BE2C (cell line): ENCODE data around the gene CSF2RB.

Source experiments
- DNase-seq: peaks from one replicate; pipeline ENCODE4 v3.0.0-alpha.2; 2020
- H3K27me3 ChIP-seq: fragments of 250-450 bp; sonication (Bioruptor Pico); 2 replicates; pipeline ENCODE4 v1.5.1; 2020; ENCODE audit warnings: mild to moderate bottlenecking
- H3K36me3 ChIP-seq: fragments of 250-450 bp; sonication (Bioruptor Pico); 2 replicates; pipeline ENCODE4 v1.5.1; 2020; ENCODE audit warnings: mild to moderate bottlenecking
- H3K4me1 ChIP-seq: fragments of 250-450 bp; sonication (Bioruptor Pico); 2 replicates; pipeline ENCODE4 v1.5.1; 2020
- H3K4me3 ChIP-seq: 2 replicates; pipeline ENCODE4 v1.5.1; 2011; ENCODE audit warnings: low read depth, low read length
- H3K9me3 ChIP-seq: fragments of 250-450 bp; sonication (Bioruptor Pico); 2 replicates; pipeline ENCODE4 v1.5.1; 2020
- TF ChIP-seq, protein P1 (sequence below): IDR thresholded peaks from 2 replicates; pipeline ENCODE4 v1.5.1; 2012; ENCODE audit warnings: mild to moderate bottlenecking, low read depth, low read length

CSF2RB gene

DNA sequence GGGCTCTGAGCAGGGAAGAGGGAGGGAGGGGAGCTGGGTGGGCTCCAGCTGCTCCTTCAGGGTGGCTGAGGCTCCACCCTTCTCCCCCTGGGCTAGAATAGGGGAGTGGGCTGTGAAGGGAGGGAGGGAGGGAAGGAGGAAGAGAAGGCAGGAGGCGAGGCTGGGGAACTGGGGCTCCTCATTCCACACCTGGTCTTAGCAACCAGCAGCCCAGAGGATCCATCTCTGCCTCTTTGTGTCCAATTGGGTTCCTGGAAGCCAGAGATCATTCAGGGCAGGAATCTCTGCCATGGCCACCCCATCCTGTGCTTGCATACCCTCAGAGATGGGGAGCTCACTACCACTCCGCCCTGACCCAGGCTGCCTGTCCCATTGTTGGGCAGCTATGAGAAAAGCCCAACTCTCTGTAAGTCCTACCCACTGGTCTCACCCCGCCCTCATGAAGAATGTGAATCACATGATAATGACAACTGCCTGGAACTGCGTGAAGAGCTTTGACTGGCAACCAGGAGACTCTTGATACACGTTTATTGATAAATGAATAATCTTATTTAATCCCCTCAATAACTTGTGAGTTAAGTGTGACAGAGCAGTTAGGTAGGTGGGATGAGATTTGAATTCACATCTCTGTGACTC lies 44.8 kb upstream of the CSF2RB start:
- TF ChIP-seq, protein P1, sequence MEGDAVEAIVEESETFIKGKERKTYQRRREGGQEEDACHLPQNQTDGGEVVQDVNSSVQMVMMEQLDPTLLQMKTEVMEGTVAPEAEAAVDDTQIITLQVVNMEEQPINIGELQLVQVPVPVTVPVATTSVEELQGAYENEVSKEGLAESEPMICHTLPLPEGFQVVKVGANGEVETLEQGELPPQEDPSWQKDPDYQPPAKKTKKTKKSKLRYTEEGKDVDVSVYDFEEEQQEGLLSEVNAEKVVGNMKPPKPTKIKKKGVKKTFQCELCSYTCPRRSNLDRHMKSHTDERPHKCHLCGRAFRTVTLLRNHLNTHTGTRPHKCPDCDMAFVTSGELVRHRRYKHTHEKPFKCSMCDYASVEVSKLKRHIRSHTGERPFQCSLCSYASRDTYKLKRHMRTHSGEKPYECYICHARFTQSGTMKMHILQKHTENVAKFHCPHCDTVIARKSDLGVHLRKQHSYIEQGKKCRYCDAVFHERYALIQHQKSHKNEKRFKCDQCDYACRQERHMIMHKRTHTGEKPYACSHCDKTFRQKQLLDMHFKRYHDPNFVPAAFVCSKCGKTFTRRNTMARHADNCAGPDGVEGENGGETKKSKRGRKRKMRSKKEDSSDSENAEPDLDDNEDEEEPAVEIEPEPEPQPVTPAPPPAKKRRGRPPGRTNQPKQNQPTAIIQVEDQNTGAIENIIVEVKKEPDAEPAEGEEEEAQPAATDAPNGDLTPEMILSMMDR = no peak
- peaks cover 3% of the 10 kb centered on the region; the same call in 1 of the 2 replicates for H3K27me3 ChIP-seq
- no peaks in the 10 kb centered on the region for H3K9me3 ChIP-seq
- no peak for DNase-seq
- H3K4me3 ChIP-seq = no peak overlapping the region
- H3K4me1 ChIP-seq = no peaks in the 10 kb centered on the region; the same call in 1 of the 2 replicates
- no peaks in the 10 kb centered on the region for H3K36me3 ChIP-seq

DNA sequence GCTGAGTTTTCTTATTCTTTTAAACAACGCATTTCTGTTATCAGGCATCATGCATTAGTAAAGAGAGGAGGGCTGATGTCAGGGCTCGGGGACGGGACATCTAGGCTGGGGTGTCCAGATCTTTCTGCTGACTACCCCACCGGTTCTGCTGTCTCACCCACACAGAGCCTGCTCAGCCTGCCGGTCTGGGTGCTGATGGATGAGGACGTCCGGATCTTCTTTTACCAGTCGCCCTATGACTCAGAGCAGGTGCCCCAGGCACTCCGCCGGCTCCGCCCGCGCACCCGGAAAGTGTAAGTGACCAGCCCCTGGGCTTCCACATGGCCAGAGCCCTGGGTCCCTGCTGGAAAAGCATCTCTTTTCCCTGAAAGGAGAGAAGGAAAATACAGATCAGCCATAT lies 43.2 kb upstream of the CSF2RB start:
- DNase-seq = peak; percentile 60
- H3K9me3 ChIP-seq = no peaks in the 10 kb centered on the region
- no peaks in the 10 kb centered on the region for H3K36me3 ChIP-seq
- peaks cover 3% of the 10 kb centered on the region; the same call in 1 of the 2 replicates for H3K27me3 ChIP-seq
- no peak overlapping the region for H3K4me3 ChIP-seq
- TF ChIP-seq, protein P1 = no peak
- H3K4me1 ChIP-seq = no peaks in the 10 kb centered on the region; the same call in 1 of the 2 replicates

DNA sequence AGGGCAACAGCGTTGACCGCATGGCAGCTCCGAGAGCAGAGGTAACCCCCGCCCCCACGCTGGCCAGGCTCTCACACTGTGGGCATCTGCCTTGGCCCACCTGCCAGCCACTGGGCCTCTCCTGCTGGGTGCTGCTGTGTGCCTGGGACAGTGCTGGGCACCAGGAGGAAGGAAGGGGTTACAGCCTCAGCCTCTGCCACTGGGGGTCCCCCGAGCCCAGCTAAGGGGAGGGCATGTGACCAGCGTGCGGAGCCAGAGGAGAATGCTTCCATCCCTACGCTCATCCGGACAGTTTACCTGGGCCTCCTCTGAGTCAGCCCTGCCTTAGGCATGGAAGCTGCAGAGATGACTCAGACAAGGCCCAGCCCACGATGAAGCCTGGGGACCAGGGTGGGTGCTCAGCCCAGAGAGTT lies 41.8 kb upstream of the CSF2RB start:
- DNase-seq = no peak
- Histone ChIP-seq H3K9me3 (no peaks in the 10 kb centered on the region), H3K4me3 (no peak overlapping the region), H3K36me3 (no peaks in the 10 kb centered on the region), H3K27me3 (peaks cover 3% of the 10 kb centered on the region; the same call in 1 of the 2 replicates), H3K4me1 (no peaks in the 10 kb centered on the region; the same call in 1 of the 2 replicates)
- TF ChIP-seq, protein P1 = no peak

DNA sequence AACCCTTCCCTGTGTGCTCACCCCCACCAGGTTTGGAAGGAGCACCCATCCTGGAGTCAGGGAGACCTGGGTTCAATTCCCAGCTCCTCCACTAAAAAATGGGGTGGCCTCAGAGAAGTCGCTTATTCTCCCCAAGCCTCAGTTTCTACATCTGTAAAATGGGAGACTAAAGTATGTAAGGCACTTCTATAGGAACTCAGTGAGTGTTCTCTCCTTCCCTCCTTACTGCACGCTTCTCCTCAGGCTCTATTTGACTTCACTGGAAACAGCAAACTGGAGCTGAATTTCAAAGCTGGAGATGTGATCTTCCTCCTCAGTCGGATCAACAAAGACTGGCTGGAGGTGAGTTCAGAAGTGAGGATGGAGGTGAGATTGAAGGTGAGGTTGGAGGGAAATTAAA lies 41.3 kb upstream of the CSF2RB start:
- no peak for DNase-seq
- Histone ChIP-seq H3K9me3 (no peaks in the 10 kb centered on the region), H3K36me3 (no peaks in the 10 kb centered on the region), H3K4me1 (no peaks in the 10 kb centered on the region; the same call in 1 of the 2 replicates), H3K4me3 (no peak overlapping the region), H3K27me3 (peaks cover 3% of the 10 kb centered on the region; the same call in 1 of the 2 replicates)
- TF ChIP-seq, protein P1 = no peak

DNA sequence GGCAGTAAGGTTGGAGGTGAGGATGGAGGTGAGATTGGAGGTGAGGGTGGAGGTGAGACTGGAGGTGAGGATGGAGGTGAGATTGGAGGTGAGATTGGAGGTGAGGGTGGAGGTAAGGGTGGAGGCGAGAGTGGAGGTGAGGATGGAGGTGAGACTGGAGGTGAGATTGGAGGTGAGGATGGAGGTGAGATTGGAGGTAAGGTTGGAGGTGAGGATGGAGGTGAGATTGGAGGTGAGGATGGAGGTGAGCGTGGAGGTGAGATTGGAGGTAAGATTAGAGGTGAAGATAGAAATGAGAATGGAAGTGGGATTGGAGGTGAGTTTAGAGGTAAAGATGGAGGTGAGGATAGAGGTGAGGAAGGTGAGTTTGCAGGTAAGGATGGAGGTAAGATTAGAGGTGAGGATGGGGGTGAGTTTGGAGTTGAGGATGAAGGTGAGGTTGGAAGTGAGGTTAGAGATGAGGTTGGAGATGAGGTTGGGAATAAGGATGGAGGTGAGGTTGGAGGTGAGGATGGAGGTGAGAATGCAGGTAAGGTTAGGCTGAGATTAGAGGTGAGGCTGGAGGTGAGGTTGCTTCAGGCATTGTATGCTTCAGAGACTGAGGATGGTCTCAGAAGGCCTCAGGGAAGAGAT lies 40.4 kb upstream of the CSF2RB start:
- Histone ChIP-seq H3K4me1 (no peaks in the 10 kb centered on the region; the same call in 1 of the 2 replicates), H3K36me3 (no peaks in the 10 kb centered on the region), H3K4me3 (no peak overlapping the region), H3K9me3 (no peaks in the 10 kb centered on the region), H3K27me3 (peaks cover 3% of the 10 kb centered on the region; the same call in 1 of the 2 replicates)
- TF ChIP-seq, protein P1 = no peak
- no peak for DNase-seq
